GM18508 (cell line): ENCODE measurements around the gene CYFIP1.

Source experiments
- ATAC-seq: cut with Tn5 transposase; IDR thresholded peaks from one replicate; pipeline ENCODE4 v1.9.1; 2021; ENCODE audit warnings: moderate number of reproducible peaks; ENCODE audit not compliant: insufficient read depth, unreplicated experiment

CYFIP1 gene

GRCh38 chr15:22839046-22839695, 141.0 kb downstream of the CYFIP1 start:
- ATAC-seq, result no peak

- ATAC-seq, result peak; percentile 54
Measured at GRCh38 chr15:22838292-22839042, 141.7 kb downstream of the CYFIP1 start, which contains the start of gene NIPA2. Gene NIPA2, plus strand, starts transcription at chr15:22838666. Its CDS starts 13,066 bp downstream, at chr15:22851732.

GRCh38 chr15:22831473-22831872, 148.7 kb downstream of the CYFIP1 start:
- ATAC-seq, result no peak

GRCh38 chr15:22827125-22827524, 153.0 kb downstream of the CYFIP1 start:
- no peak for ATAC-seq

GRCh38 chr15:22823495-22824128, 156.6 kb downstream of the CYFIP1 start:
- no peak for ATAC-seq

- no peak for ATAC-seq
Measured at GRCh38 chr15:22819651-22820050, 160.5 kb downstream of the CYFIP1 start.
